Measurements from ENCODE around the gene OR52N2.

OR52N2 gene

GRCh38 chr11:5803982-5804381, 4.7 kb upstream of the OR52N2 start:
- DNase-seq (ENCODE audit: extremely low read depth, insufficient read length) = no peak
- H3K27me3 ChIP-seq (replicated peaks; ENCODE audit: control insufficient read depth, insufficient read depth, low read length) = no peaks in the 10 kb centered on the region
- no peaks in the 10 kb centered on the region for H3K36me3 ChIP-seq (ENCODE audit: control insufficient read depth, insufficient read depth, low read length)
- H3K4me3 ChIP-seq (replicated peaks; ENCODE audit: low read depth, low read length) = no peak overlapping the region
- TF ChIP-seq CTCF (IDR thresholded peaks at IDR 0.05; ENCODE audit: insufficient read depth, low read length, poor library complexity, severe bottlenecking) = no peak

GRCh38 chr11:5807580-5807979, 1.1 kb upstream of the OR52N2 start:
- Histone ChIP-seq H3K27me3 (replicated peaks; ENCODE audit: control insufficient read depth, insufficient read depth, low read length) (no peaks in the 10 kb centered on the region), H3K4me3 (replicated peaks; ENCODE audit: low read depth, low read length) (no peak overlapping the region), H3K36me3 (ENCODE audit: control insufficient read depth, insufficient read depth, low read length) (no peaks in the 10 kb centered on the region)
- no peak for DNase-seq (ENCODE audit: extremely low read depth, insufficient read length)
- no peak for TF ChIP-seq CTCF (IDR thresholded peaks at IDR 0.05; ENCODE audit: insufficient read depth, low read length, poor library complexity, severe bottlenecking)

GRCh38 chr11:5809122-5809519, 397 bp downstream of the OR52N2 start:
- no peaks in the 10 kb centered on the region for H3K27me3 ChIP-seq (replicated peaks; ENCODE audit: control insufficient read depth, insufficient read depth, low read length)
- no peak for TF ChIP-seq CTCF (IDR thresholded peaks at IDR 0.05; ENCODE audit: insufficient read depth, low read length, poor library complexity, severe bottlenecking)

GRCh38 chr11:5809905-5810795, 1.4 kb downstream of the OR52N2 start:
- no peaks in the 10 kb centered on the region for H3K27me3 ChIP-seq (replicated peaks; ENCODE audit: control insufficient read depth, insufficient read depth, low read length)

More at GRCh38 chr11:5809122-5809519, 397 bp downstream of the OR52N2 start:
- Histone ChIP-seq H3K4me3 (replicated peaks; ENCODE audit: low read depth, low read length) (peak overlapping the region; percentile 71), H3K36me3 (ENCODE audit: control insufficient read depth, insufficient read depth, low read length) (no peaks in the 10 kb centered on the region)
- no peak for DNase-seq (ENCODE audit: extremely low read depth, insufficient read length)

GRCh38 chr11:5815534-5815933, 6.8 kb downstream of the OR52N2 start:
- TF ChIP-seq CTCF (IDR thresholded peaks at IDR 0.05; ENCODE audit: insufficient read depth, low read length, poor library complexity, severe bottlenecking) = no peak
- Histone ChIP-seq H3K36me3 (ENCODE audit: control insufficient read depth, insufficient read depth, low read length) (no peaks in the 10 kb centered on the region), H3K4me3 (replicated peaks; ENCODE audit: low read depth, low read length) (no peak overlapping the region), H3K27me3 (replicated peaks; ENCODE audit: control insufficient read depth, insufficient read depth, low read length) (no peaks in the 10 kb centered on the region)
- DNase-seq (ENCODE audit: extremely low read depth, insufficient read length) = no peak

More at GRCh38 chr11:5809905-5810795, 1.4 kb downstream of the OR52N2 start:
- DNase-seq (ENCODE audit: extremely low read depth, insufficient read length) = no peak
- no peak for TF ChIP-seq CTCF (IDR thresholded peaks at IDR 0.05; ENCODE audit: insufficient read depth, low read length, poor library complexity, severe bottlenecking)
- Histone ChIP-seq H3K4me3 (replicated peaks; ENCODE audit: low read depth, low read length) (no peak overlapping the region), H3K36me3 (ENCODE audit: control insufficient read depth, insufficient read depth, low read length) (no peaks in the 10 kb centered on the region)

All from GM06990 (cell line).